Lower leg skin (tissue), 4 donors: Measurements from ENCODE around the gene SYNPO2L. TPM values are rescaled to one million over a fixed set of nuclear protein-coding genes. Genes with fewer than 3 reads are reported as not detected.
"Not testable (repeated sequence)": the region's sequence is repeated elsewhere in the genome, so short reads cannot be mapped to it uniquely, and the experiment has no call there.

Experiments
- DNase-seq, 2 donors: peaks; one replicate each; pipeline ENCODE4 v3.0.0-alpha.2; 2019; ENCODE audit warnings: low spot score in 2 of 2
- H3K4me3 ChIP-seq: fragments of 200-600 bp; sonication (generic); 2 replicates; pipeline ENCODE4 v1.5.1; 2017; ENCODE audit warnings: mild to moderate bottlenecking, low read depth; ENCODE audit not compliant: poor library complexity, severe bottlenecking
- CTCF ChIP-seq, 3 donors: fragments of 450-650 bp; IDR thresholded peaks; one replicate each; pipeline ENCODE4 v1.5.1; 2016; ENCODE audit warnings: antibody characterized with exemption in 3 of 3, mild to moderate bottlenecking in 3 of 3, moderate library complexity in 2 of 3
- POLR2A ChIP-seq, 2 donors: fragments of 450-650 bp; IDR thresholded peaks; one replicate each; pipeline ENCODE4 v1.6.1; 2016 to 2017; ENCODE audit warnings: antibody characterized with exemption in 2 of 2, mild to moderate bottlenecking in 1 of 2, moderate library complexity in 1 of 2
- WGBS, 2 donors: methylation state at CpG; one replicate each; pipeline ENCODE4 v1.1.5; 2018; 5-methylcytosine and 5-hydroxymethylcytosine counted together
- intact Hi-C: fragments of 100-400 bp; cut with DNase I; formaldehyde crosslinking; loops from one replicate; pipeline ENCODE4 v1.15.0; 2023; ENCODE audit warnings: low total_unique reads
- total RNA-seq, 4 donors: library from RNA; depleted of rRNA; stranded (reverse); fragments of >200 nt; gene quantifications; one replicate each; pipeline ENCODE4 v1.1.0, GENCODE V29; 2016

SYNPO2L gene
- total RNA-seq, 4 donors from 2014 or later: not detected

GRCh38 chr10:73664156-73665040, 8.6 kb upstream of the SYNPO2L start:
- H3K4me3 ChIP-seq, intact Hi-C loops: not testable (repeated sequence)
- 80 to 86% methylated on average over 10 to 13 of the region's 13 CpGs for WGBS, 2 donors
- DNase-seq: peak in 1 of 2 donors; percentile 74

- 80 to 85% methylated on average over 10 of the region's 10 CpGs for WGBS, 2 donors
- intact Hi-C loops, H3K4me3 ChIP-seq: not testable (repeated sequence)
- DNase-seq: peak in 1 of 2 donors; percentile 34
These were observed 7.8 kb upstream of the SYNPO2L start for GRCh38 chr10:73663621-73664020.

GRCh38 chr10:73662705-73663104, 6.9 kb upstream of the SYNPO2L start:
- peak in 1 of 2 donors; percentile 46 for DNase-seq
- WGBS, 2 donors: 79 to 88% methylated on average over 7 of the region's 7 CpGs

GRCh38 chr10:73655257-73655989, 406 bp downstream of the SYNPO2L start:
- TF ChIP-seq POLR2A (IDR thresholded peaks at IDR 0.05) (no peak), CTCF (IDR thresholded peaks at IDR 0.05) (no peak)
- intact Hi-C loops: no loop called here
- no peak for DNase-seq
- 76 to 77% methylated on average over 12 of the region's 12 CpGs for WGBS, 2 donors
- H3K4me3 ChIP-seq: no peak overlapping the region

More at GRCh38 chr10:73662705-73663104, 6.9 kb upstream of the SYNPO2L start:
- intact Hi-C loops, H3K4me3 ChIP-seq: not testable (repeated sequence)

GRCh38 chr10:73653701-73654100, 2.1 kb downstream of the SYNPO2L start:
- no peak for DNase-seq
- intact Hi-C loops: no loop called here
- no peak overlapping the region for H3K4me3 ChIP-seq
- WGBS, 2 donors: 82 to 86% methylated on average over 3 of the region's 3 CpGs
- no peak for TF ChIP-seq CTCF (IDR thresholded peaks at IDR 0.05)

- TF ChIP-seq CTCF (IDR thresholded peaks at IDR 0.05) (no peak), POLR2A (IDR thresholded peaks at IDR 0.05) (no peak)
- intact Hi-C loops: no loop called here
- DNase-seq: no peak
- H3K4me3 ChIP-seq: no peak overlapping the region
- WGBS, 2 donors: 86 to 92% methylated on average over 11 of the region's 11 CpGs
These were observed 2.6 kb downstream of the SYNPO2L start for GRCh38 chr10:73653195-73653594.

GRCh38 chr10:73650537-73651331, 5.1 kb downstream of the SYNPO2L start:
- 79 to 81% methylated on average over 5 of the region's 5 CpGs for WGBS, 2 donors
- intact Hi-C loops: no loop called here
- H3K4me3 ChIP-seq: no peak overlapping the region
- no peak for TF ChIP-seq CTCF (IDR thresholded peaks at IDR 0.05)
- TF ChIP-seq POLR2A (IDR thresholded peaks at IDR 0.05): no peak
- no peak for DNase-seq
